Inflammatory macrophage treated with lipopolysaccharide for 1 hour (primary cell): ENCODE measurements around the gene GAPT.
A peak's percentile ranks its signal among the peaks of the same experiment; 100 is the strongest.
"Not testable (repeated sequence)": the region's sequence is repeated elsewhere in the genome, so short reads cannot be mapped to it uniquely, and the experiment has no call there.

Source experiments
- DNase-seq, 2 donors: peaks; one replicate each; pipeline ENCODE4 v3.0.0-alpha.2; 2020 to 2022

The GAPT gene

GRCh38 chr5:58505971-58506640 is 14.9 kb downstream of the GAPT start:
- peak in 1 of 2 donors; percentile 30 for DNase-seq

GRCh38 chr5:58507715-58508114 is 16.5 kb downstream of the GAPT start:
- DNase-seq = no peak

- DNase-seq = no peak
Measured at GRCh38 chr5:58517198-58517597, 26.0 kb downstream of the GAPT start.

GRCh38 chr5:58523956-58524355 is 32.7 kb downstream of the GAPT start:
- DNase-seq = no peak

GRCh38 chr5:58524571-58524970 is 33.3 kb downstream of the GAPT start:
- DNase-seq = no peak

- no peak for DNase-seq
Measured at GRCh38 chr5:58530942-58531490, 39.8 kb downstream of the GAPT start.

GRCh38 chr5:58541935-58542334 is 50.7 kb downstream of the GAPT start:
- DNase-seq = not testable (repeated sequence)

GRCh38 chr5:58542709-58543108 is 51.5 kb downstream of the GAPT start:
- DNase-seq = no peak

- DNase-seq = peak; percentile 45 to 60
Measured at GRCh38 chr5:58543723-58544122, 52.5 kb downstream of the GAPT start.

GRCh38 chr5:58544195-58544594 is 53.0 kb downstream of the GAPT start:
- peak; percentile 90 to 95 for DNase-seq

- peak in 1 of 2 donors; percentile 19 for DNase-seq
Measured at GRCh38 chr5:58544926-58545325, 53.7 kb downstream of the GAPT start.

- DNase-seq = peak; percentile 66 to 86
Measured at GRCh38 chr5:58545912-58546311, 54.7 kb downstream of the GAPT start.
